ENCODE data around the gene SLC27A5.
"Not testable (repeated sequence)": the region's sequence is repeated elsewhere in the genome, so short reads cannot be mapped to it uniquely, and the experiment has no call there.

Gene SLC27A5

GRCh38 chr19:58466760-58467589 lies 44.8 kb downstream of the SLC27A5 start, which contains the start of gene ZNF324:
Gene ZNF324 (plus strand): TSS chr19:58467080. CDS start chr19:58469186, 2,106 bp downstream.
- peak; percentile 96 for DNase-seq

- DNase-seq: no peak
Observed at GRCh38 chr19:58466089-58466759, 45.6 kb downstream of the SLC27A5 start.

- DNase-seq: no peak
Observed at GRCh38 chr19:58460039-58460438, 51.8 kb downstream of the SLC27A5 start.

GRCh38 chr19:58456111-58456510 lies 55.7 kb downstream of the SLC27A5 start:
- no peak for DNase-seq

GRCh38 chr19:58455306-58455705 lies 56.5 kb downstream of the SLC27A5 start:
- DNase-seq: no peak

GRCh38 chr19:58453743-58454142 lies 58.0 kb downstream of the SLC27A5 start:
- DNase-seq: no peak

GRCh38 chr19:58451358-58452101 lies 60.3 kb downstream of the SLC27A5 start, which contains the start of gene ZNF324B:
Gene ZNF324B (plus strand): TSS chr19:58451622. CDS start chr19:58453702, 2,080 bp downstream.
- peak; percentile 97 for DNase-seq

GRCh38 chr19:58450856-58451357 lies 60.9 kb downstream of the SLC27A5 start:
- no peak for DNase-seq

GRCh38 chr19:58449980-58450379 lies 61.8 kb downstream of the SLC27A5 start:
- DNase-seq: not testable (repeated sequence)

GRCh38 chr19:58448860-58449259 lies 62.9 kb downstream of the SLC27A5 start:
- not testable (repeated sequence) for DNase-seq

Measured in CD4-positive, alpha-beta T cell treated with Interleukin-4 for 1 hour (primary cell).